DMS114 treated with DMSO at 0.1 percent for 48 hours (cell line): Measurements from ENCODE around the gene PCDHB13.

Experiments used
- DNase-seq: peaks from one replicate; lab custom pipeline; 2025; ENCODE audit not compliant: unreplicated experiment; lab: John Stamatoyannopoulos, UW

Gene PCDHB13

GRCh38 chr5:141260458-141261237 is 46.9 kb downstream of the PCDHB13 start:
- DNase-seq = peak; percentile 18

- no peak for DNase-seq
Measured at GRCh38 chr5:141261238-141261546, 47.5 kb downstream of the PCDHB13 start.
